Endothelial cell of umbilical vein (primary cell): ENCODE data around the gene DNAJC16. TPM values are rescaled to one million over a fixed set of nuclear protein-coding genes. Genes with fewer than 3 reads are reported as not detected.

Experiments
- BruUV-seq: library from RNA; stranded (reverse); fragments of 400-500 nt; replicated peaks from 2 replicates; lab custom pipeline; 2021; lab: Mats Ljungman, UMichigan
- CTCF ChIA-PET: fragments of 300-600, 350-600 bp; sonication (Branson Sonifier 250); formaldehyde crosslinking; loops from one replicate; lab custom pipeline; 2021; ENCODE audit warnings: antibody characterized with exemption, inconsistent platforms; lab: Charles Lee
- POLR2A ChIA-PET: fragments of 300-600, 350-600 bp; sonication (Branson Sonifier 250); formaldehyde crosslinking; loops from one replicate; lab custom pipeline; 2021; ENCODE audit warnings: antibody characterized with exemption, inconsistent platforms; lab: Charles Lee
- DNase-seq: peaks from one replicate; pipeline ENCODE4 v3.0.0-alpha.2; 2011; ENCODE audit warnings: low read depth, low spot score
- FAIRE-seq: peaks from 2 replicates; lab custom pipeline; 2011; peaks lifted over from hg19 to GRCh38; lab: Jason Lieb, UNC
- H2AFZ ChIP-seq: 2 replicates; pipeline ENCODE4 v1.6.0; 2012; ENCODE audit warnings: low read depth, low read length, control low read depth, inconsistent platforms
- H3K27ac ChIP-seq: 2 replicates; pipeline ENCODE4 v1.5.1; 2011; ENCODE audit warnings: low read depth, mild to moderate bottlenecking, control low read depth, low read length, moderate library complexity; ENCODE audit not compliant: insufficient read depth
- H3K27me3 ChIP-seq, 2 experiments: 2 replicates each; pipeline versions ENCODE4 v1.6.0 to v1.6.1; 2011; ENCODE audit warnings: low read length in 2 of 2, mixed read lengths in 1 of 2; ENCODE audit not compliant: control insufficient read depth in 2 of 2, insufficient read depth in 2 of 2
- H3K36me3 ChIP-seq, 2 experiments: 2 replicates in 1 of 2; 3 replicates in 1 of 2; pipeline ENCODE4 v1.5.1; 2011; ENCODE audit warnings: low read length in 2 of 2, mild to moderate bottlenecking in 1 of 2, moderate library complexity in 1 of 2; ENCODE audit not compliant: control insufficient read depth in 2 of 2, insufficient read depth in 2 of 2; ENCODE audit errors: extremely low read depth in 1 of 2
- H3K4me1 ChIP-seq: 3 replicates; pipeline ENCODE4 v1.5.1; 2011; ENCODE audit warnings: mild to moderate bottlenecking, low read length; ENCODE audit not compliant: control insufficient read depth, insufficient read depth; ENCODE audit errors: extremely low read depth
- H3K4me2 ChIP-seq: 2 replicates; pipeline ENCODE4 v1.6.1; 2011; ENCODE audit warnings: low read length, control low read depth, mixed read lengths; ENCODE audit not compliant: insufficient read depth
- H3K4me3 ChIP-seq, 3 experiments: fragments of 200-600 bp in 1 of 3; sonication (generic), shearing (Covaris generic) in 1 of 3; replicated peaks in 1 of 3; 2 replicates each; pipeline ENCODE4 v1.5.1; 2011 to 2016; ENCODE audit warnings: control low read depth in 3 of 3, low read length in 3 of 3, mild to moderate bottlenecking in 2 of 3, inconsistent platforms in 1 of 3, low read depth in 1 of 3, moderate library complexity in 1 of 3; ENCODE audit not compliant: insufficient read depth in 1 of 3
- H3K79me2 ChIP-seq: 2 replicates; pipeline ENCODE4 v1.6.0; 2012; ENCODE audit warnings: low read length, inconsistent platforms; ENCODE audit not compliant: control insufficient read depth, insufficient read depth
- H3K9ac ChIP-seq: replicated peaks from 2 replicates; pipeline ENCODE3; 2011; ENCODE audit warnings: low read length, control low read depth; ENCODE audit not compliant: insufficient read depth; ENCODE audit errors: extremely low read depth
- H3K9me1 ChIP-seq: replicated peaks from 3 replicates; pipeline ENCODE4 v1.6.0; 2011; ENCODE audit warnings: mild to moderate bottlenecking, low read length; ENCODE audit not compliant: control insufficient read depth, insufficient read depth; ENCODE audit errors: extremely low read depth
- H3K9me3 ChIP-seq: replicated peaks from 2 replicates; pipeline ENCODE4 v1.5.1; 2012; ENCODE audit warnings: low read length, inconsistent platforms; ENCODE audit not compliant: control insufficient read depth, insufficient read depth
- H4K20me1 ChIP-seq: replicated peaks from 2 replicates; pipeline ENCODE3; 2011; ENCODE audit warnings: mild to moderate bottlenecking, low read length; ENCODE audit not compliant: control insufficient read depth, insufficient read depth; ENCODE audit errors: extremely low read depth
- EZH2 ChIP-seq: IDR thresholded peaks from 2 replicates; pipeline ENCODE4 v1.6.1; 2012; ENCODE audit warnings: borderline replicate concordance, low read depth, mild to moderate bottlenecking, moderate library complexity, low read length, inconsistent platforms; ENCODE audit not compliant: severe bottlenecking
- FOS ChIP-seq: IDR thresholded peaks from 2 replicates; pipeline ENCODE4 v1.6.1; 2011; ENCODE audit warnings: mild to moderate bottlenecking, low read length, moderate library complexity, borderline replicate concordance; ENCODE audit not compliant: insufficient read depth
- GATA2 ChIP-seq: IDR thresholded peaks from 2 replicates; pipeline ENCODE4 v1.7.0; 2011; ENCODE audit warnings: low read depth, mild to moderate bottlenecking, moderate library complexity, mixed read lengths, low read length; ENCODE audit not compliant: insufficient read length, insufficient read depth
- JUN ChIP-seq: IDR thresholded peaks from 2 replicates; pipeline ENCODE4 v1.6.1; 2011; ENCODE audit warnings: borderline replicate concordance, low read depth; ENCODE audit not compliant: insufficient read length, insufficient read depth
- MAX ChIP-seq: IDR thresholded peaks from 2 replicates; pipeline ENCODE4 v1.6.1; 2011; ENCODE audit not compliant: insufficient read depth, insufficient read length
- MYC ChIP-seq: IDR thresholded peaks from one replicate; pipeline ENCODE4 v1.6.1; 2011; ENCODE audit warnings: mild to moderate bottlenecking, low read depth, low read length
- POLR2A ChIP-seq: IDR thresholded peaks from 2 replicates; pipeline ENCODE4 v1.6.1; 2012; ENCODE audit warnings: low read depth, mild to moderate bottlenecking, control low read depth, low read length
- POLR2AphosphoS5 ChIP-seq: IDR thresholded peaks from 2 replicates; pipeline ENCODE4 v1.6.1; 2012; ENCODE audit warnings: low read depth, mild to moderate bottlenecking, control low read depth, low read length, moderate library complexity; ENCODE audit not compliant: insufficient read depth
- dilution Hi-C: fragments of 300-500 bp; cut with MboI; formaldehyde crosslinking; loops from one replicate; pipeline ENCODE4 v1.15.0; 2019; ENCODE audit warnings: low sequenced_read_pairs; ENCODE audit not compliant: extremely low pct_ligation_motif_present
- intact Hi-C: fragments of 100-400 bp; cut with micrococcal nuclease; formaldehyde crosslinking; loops from one replicate; pipeline ENCODE4 v1.10.0; 2022
- polyA plus RNA-seq, 4 experiments: library from polyadenylated mRNA; depleted of rRNA in 3 of 4; stranded (reverse) in 3 of 4; unstranded in 1 of 4; fragments of >200 nt; gene quantifications; 2 replicates each; pipeline versions ENCODE4 v1.2.1 to v1.2.3, GENCODE V29; 2011 to 2012; ENCODE audit warnings: missing spikeins in 1 of 4
- total RNA-seq: library from RNA; stranded (reverse); gene quantifications from 2 replicates; pipeline ENCODE4 v1.2.3, GENCODE V29; 2021
- TF ChIP-seq, protein P1 (sequence below), 2 donors: IDR thresholded peaks; 1 replicate in 1 of 2; 2 replicates in 1 of 2; pipeline ENCODE4 v1.5.1; 2011; ENCODE audit warnings: low read length in 2 of 2, mild to moderate bottlenecking in 2 of 2, moderate library complexity in 2 of 2, control low read depth in 1 of 2, inconsistent platforms in 1 of 2, low read depth in 1 of 2; ENCODE audit not compliant: insufficient read depth in 1 of 2; ENCODE audit errors: extremely low read depth in 1 of 2

Gene DNAJC16
- total and polyA plus RNA-seq, 2 donors (not counting 3 experiments of a cell fraction or from before 2014, with no cell fraction given): 8.0 to 21.4 TPM

- CTCF ChIA-PET: no interaction called here
- no peak overlapping the region for H3K4me3 ChIP-seq
- dilution Hi-C loops (no loop called here), intact Hi-C loops (no loop called here)
- no peaks in the 10 kb centered on the region for H3K9me1 ChIP-seq
- peaks cover 3 to 8% of the 10 kb centered on the region in 2 experiments for H3K36me3 ChIP-seq
- no peak overlapping the region for H2AFZ ChIP-seq
- H3K4me1 ChIP-seq: peaks cover 21% of the 10 kb centered on the region
- H3K27ac ChIP-seq: no peak overlapping the region
- no peak for FAIRE-seq
- POLR2A ChIA-PET: no interaction called here
- H3K4me2 ChIP-seq: no peak overlapping the region
- TF ChIP-seq GATA2 (no peak), MYC (no peak), FOS (no peak)
- peaks cover 88% of the 10 kb centered on the region for H3K79me2 ChIP-seq
- DNase-seq: no peak
- no peak overlapping the region for H3K9ac ChIP-seq
- no peaks in the 10 kb centered on the region for H4K20me1 ChIP-seq
- BruUV-seq: no TSS peak
- no peaks in the 10 kb centered on the region for H3K27me3 ChIP-seq
- no peaks in the 10 kb centered on the region for H3K9me3 ChIP-seq
Measured at GRCh38 chr1:15623435-15623834, 96.8 kb downstream of the DNAJC16 start.

DNA sequence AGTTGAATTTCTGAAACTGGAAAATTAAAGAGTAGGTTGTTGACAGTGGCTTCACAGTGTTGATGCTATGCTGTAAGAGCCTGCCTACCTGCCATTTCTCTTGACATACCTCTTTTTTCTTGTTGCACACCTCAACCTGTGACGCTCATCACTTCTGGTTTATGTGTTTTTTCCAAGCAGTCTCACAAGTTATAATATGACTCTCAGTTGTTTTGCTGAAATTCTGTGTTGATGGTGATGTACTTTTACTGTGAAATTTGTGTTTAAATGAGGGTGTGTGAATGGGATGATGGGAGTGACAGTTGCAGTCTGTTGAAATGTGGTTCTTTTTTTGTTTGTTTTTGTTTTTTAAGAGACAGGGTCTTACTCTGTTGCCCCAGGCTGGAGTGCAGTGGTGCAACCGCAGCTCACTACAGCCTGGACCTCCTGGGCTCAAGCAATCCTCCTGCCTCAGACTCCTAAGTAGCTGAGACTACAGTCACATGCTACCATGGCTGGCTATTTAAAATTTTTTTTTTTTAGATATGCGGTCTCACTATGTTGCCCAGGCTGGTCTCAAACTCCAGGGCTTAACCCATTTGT, 97.6 kb downstream of the DNAJC16 start:
- ChIA-PET POLR2A (no interaction called here), CTCF (no interaction called here)
- Histone ChIP-seq H3K79me2 (peaks cover 85% of the 10 kb centered on the region), H3K4me1 (peaks cover 15% of the 10 kb centered on the region), H3K9me3 (no peaks in the 10 kb centered on the region), H3K9me1 (no peaks in the 10 kb centered on the region), H3K27ac (no peak overlapping the region), H3K36me3 (peaks cover 3 to 8% of the 10 kb centered on the region in 2 experiments), H3K27me3 (no peaks in the 10 kb centered on the region), H2AFZ (no peak overlapping the region), H3K9ac (no peak overlapping the region), H4K20me1 (no peaks in the 10 kb centered on the region), H3K4me3 (no peak overlapping the region), H3K4me2 (no peak overlapping the region)
- no peak for FAIRE-seq
- dilution Hi-C loops (no loop called here), intact Hi-C loops (no loop called here)
- BruUV-seq: no TSS peak
- DNase-seq: no peak
- TF ChIP-seq EZH2: no peak
- no peak for TF ChIP-seq POLR2A
- no peak for TF ChIP-seq FOS
- no peak for TF ChIP-seq MYC
- TF ChIP-seq POLR2AphosphoS5: no peak
- TF ChIP-seq MAX: no peak
- no peak for TF ChIP-seq GATA2
- TF ChIP-seq, protein P1, sequence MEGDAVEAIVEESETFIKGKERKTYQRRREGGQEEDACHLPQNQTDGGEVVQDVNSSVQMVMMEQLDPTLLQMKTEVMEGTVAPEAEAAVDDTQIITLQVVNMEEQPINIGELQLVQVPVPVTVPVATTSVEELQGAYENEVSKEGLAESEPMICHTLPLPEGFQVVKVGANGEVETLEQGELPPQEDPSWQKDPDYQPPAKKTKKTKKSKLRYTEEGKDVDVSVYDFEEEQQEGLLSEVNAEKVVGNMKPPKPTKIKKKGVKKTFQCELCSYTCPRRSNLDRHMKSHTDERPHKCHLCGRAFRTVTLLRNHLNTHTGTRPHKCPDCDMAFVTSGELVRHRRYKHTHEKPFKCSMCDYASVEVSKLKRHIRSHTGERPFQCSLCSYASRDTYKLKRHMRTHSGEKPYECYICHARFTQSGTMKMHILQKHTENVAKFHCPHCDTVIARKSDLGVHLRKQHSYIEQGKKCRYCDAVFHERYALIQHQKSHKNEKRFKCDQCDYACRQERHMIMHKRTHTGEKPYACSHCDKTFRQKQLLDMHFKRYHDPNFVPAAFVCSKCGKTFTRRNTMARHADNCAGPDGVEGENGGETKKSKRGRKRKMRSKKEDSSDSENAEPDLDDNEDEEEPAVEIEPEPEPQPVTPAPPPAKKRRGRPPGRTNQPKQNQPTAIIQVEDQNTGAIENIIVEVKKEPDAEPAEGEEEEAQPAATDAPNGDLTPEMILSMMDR (IDR thresholded peaks at IDR 0.05; ENCODE audit: extremely low read depth in 1 of 2, insufficient read depth in 1 of 2, low read depth in 1 of 2, low read length in 2 of 2): no peak
- TF ChIP-seq JUN: no peak
